DOHH2 (cell line): Measurements from ENCODE around the gene CTNNBL1.

ENCODE experiments used
- H3F3A ChIP-seq: fragments of 200-600 bp; sonication (generic), shearing (Covaris generic); 2 replicates; pipeline ENCODE4 v1.6.0; 2016; ENCODE audit warnings: antibody characterized with exemption, mild to moderate bottlenecking; ENCODE audit not compliant: control insufficient read depth, insufficient read depth
- H3K27ac ChIP-seq: fragments of 200-600 bp; sonication (generic); 2 replicates; pipeline ENCODE4 v1.5.1; 2014; ENCODE audit warnings: low read depth, mild to moderate bottlenecking, low read length, moderate library complexity
- H3K27me3 ChIP-seq: fragments of 200-600 bp; sonication (generic); 2 replicates; pipeline ENCODE4 v1.6.1; 2014; ENCODE audit warnings: mild to moderate bottlenecking, low read length, mixed read lengths; ENCODE audit not compliant: control insufficient read depth
- H3K36me3 ChIP-seq: fragments of 200-600 bp; sonication (generic); 2 replicates; pipeline ENCODE4 v1.6.1; 2014; ENCODE audit warnings: mild to moderate bottlenecking, low read length, moderate library complexity, mixed read lengths; ENCODE audit not compliant: control insufficient read depth
- H3K4me1 ChIP-seq: fragments of 200-600 bp; sonication (generic); 2 replicates; pipeline ENCODE4 v1.6.1; 2014; ENCODE audit warnings: mild to moderate bottlenecking, low read length, mixed read lengths; ENCODE audit not compliant: control insufficient read depth
- H3K4me2 ChIP-seq: fragments of 200-600 bp; sonication (generic); 2 replicates; pipeline ENCODE4 v1.6.0; 2014; ENCODE audit warnings: mild to moderate bottlenecking, low read length, moderate library complexity
- H3K4me3 ChIP-seq: fragments of 200-600 bp; sonication (generic); 2 replicates; pipeline ENCODE4 v1.5.1; 2014; ENCODE audit warnings: mild to moderate bottlenecking, low read length, mixed read lengths
- H3K79me2 ChIP-seq: fragments of 200-600 bp; sonication (generic); 2 replicates; pipeline ENCODE4 v1.6.1; 2014; ENCODE audit warnings: mild to moderate bottlenecking, low read length, mixed read lengths; ENCODE audit not compliant: control insufficient read depth
- H3K9me2 ChIP-seq: fragments of 200-600 bp; sonication (generic); replicated peaks from 2 replicates; pipeline ENCODE4 v1.6.1; 2014; ENCODE audit warnings: mild to moderate bottlenecking, low read length, mixed read lengths; ENCODE audit not compliant: control insufficient read depth
- H3K9me3 ChIP-seq: fragments of 200-600 bp; sonication (generic); 2 replicates; pipeline ENCODE4 v1.6.1; 2014; ENCODE audit warnings: antibody characterized with exemption, low read length, mixed read lengths; ENCODE audit not compliant: control insufficient read depth, insufficient read depth
- H4K20me1 ChIP-seq: fragments of 200-600 bp; sonication (generic); 2 replicates; pipeline ENCODE4 v1.6.0; 2014; ENCODE audit warnings: low read depth, mild to moderate bottlenecking, antibody characterized with exemption, low read length, moderate library complexity; ENCODE audit not compliant: control insufficient read depth, insufficient read depth
- CTCF ChIP-seq: fragments of 200-600 bp; sonication (generic); IDR thresholded peaks from one replicate; pipeline ENCODE4 v1.5.1; 2014; ENCODE audit warnings: antibody characterized with exemption, mild to moderate bottlenecking, low read depth, low read length; ENCODE audit not compliant: poor library complexity, severe bottlenecking
- EZH2phosphoT487 ChIP-seq: fragments of 200-600 bp; sonication (generic); IDR thresholded peaks from 2 replicates; pipeline ENCODE4 v1.6.1; 2017; ENCODE audit warnings: borderline replicate concordance, mild to moderate bottlenecking, antibody characterized with exemption, low read length, moderate library complexity, mixed read lengths

CTNNBL1 gene

GRCh38 chr20:37735541-37735940, 41.7 kb downstream of the CTNNBL1 start:
- Histone ChIP-seq H3K9me2 (no peaks in the 10 kb centered on the region), H3K79me2 (no peaks in the 10 kb centered on the region), H3K27me3 (no peaks in the 10 kb centered on the region), H3K4me2 (no peak overlapping the region), H3K4me1 (no peaks in the 10 kb centered on the region), H4K20me1 (no peaks in the 10 kb centered on the region), H3K36me3 (peaks cover 32% of the 10 kb centered on the region), H3K27ac (no peak overlapping the region), H3F3A (no peaks in the 10 kb centered on the region), H3K4me3 (no peak overlapping the region), H3K9me3 (no peaks in the 10 kb centered on the region)
- TF ChIP-seq CTCF (no peak), EZH2phosphoT487 (no peak)

GRCh38 chr20:37736132-37736531, 42.3 kb downstream of the CTNNBL1 start:
- Histone ChIP-seq H3K4me3 (no peak overlapping the region), H3K79me2 (no peaks in the 10 kb centered on the region), H3K4me2 (no peak overlapping the region), H3K9me2 (no peaks in the 10 kb centered on the region), H3K27me3 (no peaks in the 10 kb centered on the region), H3K27ac (no peak overlapping the region), H3K9me3 (no peaks in the 10 kb centered on the region), H3K36me3 (peaks cover 32% of the 10 kb centered on the region), H3F3A (no peaks in the 10 kb centered on the region), H3K4me1 (no peaks in the 10 kb centered on the region), H4K20me1 (no peaks in the 10 kb centered on the region)
- no peak for TF ChIP-seq EZH2phosphoT487

GRCh38 chr20:37737826-37738420, 44.1 kb downstream of the CTNNBL1 start:
- H3K36me3 ChIP-seq, result peaks cover 32% of the 10 kb centered on the region
- H3K9me3 ChIP-seq, result no peaks in the 10 kb centered on the region
- H3F3A ChIP-seq, result no peaks in the 10 kb centered on the region
- no peaks in the 10 kb centered on the region for H3K79me2 ChIP-seq
- TF ChIP-seq EZH2phosphoT487 (no peak), CTCF (no peak)
- H3K4me1 ChIP-seq, result no peaks in the 10 kb centered on the region
- no peaks in the 10 kb centered on the region for H4K20me1 ChIP-seq
- H3K27ac ChIP-seq, result no peak overlapping the region
- H3K9me2 ChIP-seq, result no peaks in the 10 kb centered on the region
- H3K4me2 ChIP-seq, result no peak overlapping the region
- no peaks in the 10 kb centered on the region for H3K27me3 ChIP-seq
- H3K4me3 ChIP-seq, result no peak overlapping the region

GRCh38 chr20:37741055-37741454, 47.2 kb downstream of the CTNNBL1 start:
- no peaks in the 10 kb centered on the region for H3K9me2 ChIP-seq

More at GRCh38 chr20:37741055-37741454, 47.2 kb downstream of the CTNNBL1 start:
- peaks cover 25% of the 10 kb centered on the region for H3K36me3 ChIP-seq
- H3K27me3 ChIP-seq, result no peaks in the 10 kb centered on the region
- no peaks in the 10 kb centered on the region for H3K4me1 ChIP-seq
- H4K20me1 ChIP-seq, result no peaks in the 10 kb centered on the region
- H3F3A ChIP-seq, result no peaks in the 10 kb centered on the region
- no peak overlapping the region for H3K4me2 ChIP-seq
- no peak for TF ChIP-seq EZH2phosphoT487
- no peak for TF ChIP-seq CTCF
- H3K9me3 ChIP-seq, result no peaks in the 10 kb centered on the region
- no peak overlapping the region for H3K27ac ChIP-seq
- H3K79me2 ChIP-seq, result no peaks in the 10 kb centered on the region
- H3K4me3 ChIP-seq, result no peak overlapping the region
